ENCODE data around the gene IFNL2. TPM values are rescaled to one million over a fixed set of nuclear protein-coding genes. Genes with fewer than 3 reads are reported as not detected.

The IFNL2 gene
- total and polyA plus RNA-seq, 11 donors, result not detected

DNA sequence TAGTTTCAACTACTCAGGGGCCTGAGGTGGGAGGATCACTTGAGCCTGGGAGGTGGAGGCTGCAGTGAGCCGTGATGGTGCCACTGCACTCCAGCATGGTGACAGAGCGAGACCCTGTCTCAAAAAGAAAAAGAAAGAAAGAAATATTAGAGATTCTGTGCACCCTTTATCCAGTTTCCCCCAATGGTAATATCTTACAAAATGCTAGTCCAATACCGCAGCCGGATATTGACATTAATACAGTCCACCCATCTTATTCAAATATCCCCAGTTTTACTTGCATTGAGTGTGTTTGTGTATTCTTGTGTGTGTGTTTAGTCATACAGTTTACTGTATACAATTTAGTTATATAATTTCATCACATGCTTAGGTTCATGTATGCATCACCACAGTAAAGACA, 11.0 kb upstream of the IFNL2 start:
- ATAC-seq (no peak), DNase-seq (no peak)
- Histone ChIP-seq H3K36me3 (no peaks in the 10 kb centered on the region), H3K4me1 (no peaks in the 10 kb centered on the region), H3K9me3 (peaks cover 0 to 8% (median 0%) of the 10 kb centered on the region in 12 donors), H3K27me3 (peaks cover 4 to 81% (median 29%) of the 10 kb centered on the region in 9 donors), H3K27ac (no peak overlapping the region), H3K4me3 (no peak overlapping the region)
- TF ChIP-seq, protein P1, sequence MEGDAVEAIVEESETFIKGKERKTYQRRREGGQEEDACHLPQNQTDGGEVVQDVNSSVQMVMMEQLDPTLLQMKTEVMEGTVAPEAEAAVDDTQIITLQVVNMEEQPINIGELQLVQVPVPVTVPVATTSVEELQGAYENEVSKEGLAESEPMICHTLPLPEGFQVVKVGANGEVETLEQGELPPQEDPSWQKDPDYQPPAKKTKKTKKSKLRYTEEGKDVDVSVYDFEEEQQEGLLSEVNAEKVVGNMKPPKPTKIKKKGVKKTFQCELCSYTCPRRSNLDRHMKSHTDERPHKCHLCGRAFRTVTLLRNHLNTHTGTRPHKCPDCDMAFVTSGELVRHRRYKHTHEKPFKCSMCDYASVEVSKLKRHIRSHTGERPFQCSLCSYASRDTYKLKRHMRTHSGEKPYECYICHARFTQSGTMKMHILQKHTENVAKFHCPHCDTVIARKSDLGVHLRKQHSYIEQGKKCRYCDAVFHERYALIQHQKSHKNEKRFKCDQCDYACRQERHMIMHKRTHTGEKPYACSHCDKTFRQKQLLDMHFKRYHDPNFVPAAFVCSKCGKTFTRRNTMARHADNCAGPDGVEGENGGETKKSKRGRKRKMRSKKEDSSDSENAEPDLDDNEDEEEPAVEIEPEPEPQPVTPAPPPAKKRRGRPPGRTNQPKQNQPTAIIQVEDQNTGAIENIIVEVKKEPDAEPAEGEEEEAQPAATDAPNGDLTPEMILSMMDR (IDR thresholded peaks at IDR 0.05), result no peak
- TF ChIP-seq POLR2A (IDR thresholded peaks at IDR 0.05), result no peak
- WGBS, 4 donors, result 91 to 98% (median 94%) methylated on average over 4 of the region's 4 CpGs
- intact Hi-C loops (cut with DNase I), result loop anchor here in 1 of 10 donors (5.0 kb wide), 1 partner anchor 800 kb away; no protein-coding TSS in a partner anchor

- Histone ChIP-seq H3K9me3 (peaks cover 0 to 7% (median 0%) of the 10 kb centered on the region in 12 donors), H3K27me3 (peaks cover 29 to 90% (median 56%) of the 10 kb centered on the region in 9 donors), H3K27ac (no peak overlapping the region), H3K4me3 (no peak overlapping the region), H3K4me1 (peaks cover 0 to 18% (median 0%) of the 10 kb centered on the region in 12 donors), H3K36me3 (no peaks in the 10 kb centered on the region)
- no peak for TF ChIP-seq POLR2A (IDR thresholded peaks at IDR 0.05)
- TF ChIP-seq, protein P1 (IDR thresholded peaks at IDR 0.05), result no peak
- DNase-seq (no peak), ATAC-seq (no peak)
- intact Hi-C loops (cut with DNase I), result no loop called here
- 80 to 86% (median 83%) methylated on average over 3 of the region's 3 CpGs for WGBS, 4 donors
Measured at GRCh38 chr19:39261704-39262103, 6.5 kb upstream of the IFNL2 start.

DNA sequence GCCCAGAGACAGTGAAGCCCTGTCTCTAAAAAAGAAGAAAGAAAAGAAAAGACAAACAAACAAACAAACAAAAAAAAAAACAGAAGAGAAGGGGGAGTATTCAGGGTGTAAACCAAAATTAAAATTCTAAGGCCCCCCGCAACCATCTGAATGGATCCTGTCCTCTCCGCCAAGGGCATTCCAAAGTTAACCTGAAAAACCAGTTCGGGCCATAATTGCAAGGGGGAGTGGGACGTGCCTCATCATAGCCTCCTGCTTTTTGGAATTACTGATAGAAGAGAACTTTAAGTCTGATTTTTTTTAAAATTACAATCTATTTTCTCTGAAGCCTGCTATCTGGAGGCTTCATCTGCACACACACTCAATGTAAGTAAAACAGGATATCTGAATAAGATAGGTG, 5.7 kb upstream of the IFNL2 start:
- TF ChIP-seq, protein P1 (IDR thresholded peaks at IDR 0.05), result no peak
- no peak for TF ChIP-seq POLR2A (IDR thresholded peaks at IDR 0.05)
- Histone ChIP-seq H3K9me3 (no peaks in the 10 kb centered on the region), H3K36me3 (no peaks in the 10 kb centered on the region), H3K4me1 (peaks cover 0 to 18% (median 0%) of the 10 kb centered on the region in 12 donors), H3K4me3 (no peak overlapping the region), H3K27ac (no peak overlapping the region), H3K27me3 (peaks cover 29 to 90% (median 56%) of the 10 kb centered on the region in 9 donors)
- intact Hi-C loops (cut with DNase I), result no loop called here
- DNase-seq, result no peak
- ATAC-seq, result no peak
- WGBS, 4 donors, result 84 to 89% (median 87%) methylated on average over 4 of the region's 4 CpGs

GRCh38 chr19:39263912-39264305, 4.3 kb upstream of the IFNL2 start:
- Histone ChIP-seq H3K4me1 (peaks cover 0 to 18% (median 0%) of the 10 kb centered on the region in 12 donors), H3K27ac (no peak overlapping the region), H3K36me3 (no peaks in the 10 kb centered on the region), H3K4me3 (no peak overlapping the region), H3K9me3 (no peaks in the 10 kb centered on the region), H3K27me3 (peaks cover 29 to 80% (median 56%) of the 10 kb centered on the region in 9 donors)
- 8 to 13% (median 10%) methylated on average over 14 to 17 of the region's 17 CpGs for WGBS, 4 donors
- TF ChIP-seq POLR2A (IDR thresholded peaks at IDR 0.05), result no peak
- TF ChIP-seq, protein P1 (IDR thresholded peaks at IDR 0.05), result no peak
- intact Hi-C loops (cut with DNase I), result no loop called here
- no peak for DNase-seq
- peak in 1 of 4 donors; percentile 21 for ATAC-seq

Data from heart left ventricle (tissue), 16 donors.